T follicular helper cell (primary cell): ENCODE data around the gene OSBPL2.

Experiments used
- DNase-seq: peaks from one replicate; pipeline ENCODE4 v3.0.0-alpha.2; 2020; ENCODE audit warnings: low read depth

OSBPL2 gene

DNA sequence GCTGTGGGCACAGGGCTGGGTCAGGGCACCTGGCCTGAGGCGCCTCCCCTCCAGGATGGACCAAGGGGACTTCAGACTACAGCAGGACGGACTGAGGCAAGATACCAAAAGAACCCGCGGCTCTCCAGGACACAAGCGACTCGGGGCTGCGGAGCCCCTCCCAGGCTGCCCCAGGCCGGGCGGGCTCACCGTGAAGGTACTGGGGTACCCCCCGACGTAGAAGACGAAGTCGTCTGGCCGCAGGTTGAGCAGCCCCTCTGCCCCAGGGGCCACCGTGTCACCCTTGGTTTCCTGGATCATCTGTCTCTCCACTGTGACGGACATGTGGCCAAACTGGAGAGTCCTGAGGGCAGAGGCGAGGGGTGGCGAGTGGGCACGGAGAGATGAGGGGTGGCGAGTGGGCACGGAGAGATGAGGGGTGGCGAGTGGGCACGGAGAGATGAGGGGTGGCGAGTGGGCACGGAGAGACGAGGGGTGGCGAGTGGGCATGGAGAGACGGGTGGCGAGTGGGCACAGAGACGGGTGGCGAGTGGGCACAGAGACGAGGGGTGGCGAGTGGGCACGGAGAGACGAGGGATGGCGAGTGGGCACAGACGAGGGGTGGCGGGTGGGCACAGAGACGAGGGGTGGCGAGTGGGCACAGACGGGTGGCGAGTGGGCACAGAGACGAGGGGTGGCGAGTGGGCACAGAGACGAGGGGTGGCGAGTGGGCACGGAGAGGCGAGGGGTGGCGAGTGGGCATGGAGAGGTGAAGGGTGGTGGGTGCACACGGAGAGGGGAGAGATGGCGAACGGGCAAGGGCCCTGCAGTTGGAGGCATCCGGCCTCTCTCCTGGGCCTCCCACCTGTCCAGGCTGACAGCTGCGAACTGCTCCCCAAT lies 75.4 kb downstream of the OSBPL2 start:
- no peak for DNase-seq

DNA sequence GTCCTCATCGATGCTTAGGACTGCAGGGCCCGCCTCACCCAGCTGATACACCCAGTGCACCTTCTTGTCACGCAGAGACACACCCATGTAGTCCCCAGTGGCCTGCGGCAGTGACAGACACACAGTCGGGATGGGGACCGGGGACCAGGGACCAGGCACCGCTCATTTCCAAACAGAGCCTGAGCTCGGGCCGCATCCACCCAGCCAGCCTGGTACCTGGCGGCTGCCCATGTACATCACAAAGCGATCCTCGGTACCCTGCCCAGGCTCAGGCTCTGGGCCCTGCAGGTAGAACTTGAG lies 76.0 kb downstream of the OSBPL2 start:
- no peak for DNase-seq

GRCh38 chr20:62314711-62315302 lies 76.5 kb downstream of the OSBPL2 start:
- DNase-seq = no peak

DNA sequence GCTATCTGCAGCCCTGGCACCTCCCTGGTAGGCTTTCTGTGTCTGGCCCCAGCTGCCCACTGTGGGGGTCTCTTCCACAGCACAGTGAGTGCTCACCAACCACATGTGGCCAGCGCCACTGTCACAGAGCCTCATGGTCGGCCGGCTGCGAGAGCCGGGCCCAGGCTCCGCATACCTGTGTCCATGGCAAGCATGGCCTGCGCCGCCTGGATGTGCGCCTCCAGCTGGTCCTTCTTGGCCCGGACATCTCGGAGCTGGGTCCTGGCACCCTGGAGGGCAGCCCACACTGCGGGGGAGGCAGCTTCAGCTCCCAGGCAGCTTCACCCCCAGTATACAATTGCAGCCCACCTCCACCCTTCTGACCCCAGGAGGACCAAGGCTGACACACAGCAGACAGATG lies 77.5 kb downstream of the OSBPL2 start:
- no peak for DNase-seq

- DNase-seq = no peak
Observed at GRCh38 chr20:62316331-62317166, 78.2 kb downstream of the OSBPL2 start.

- no peak for DNase-seq
Observed at GRCh38 chr20:62317167-62317655, 78.9 kb downstream of the OSBPL2 start.

DNA sequence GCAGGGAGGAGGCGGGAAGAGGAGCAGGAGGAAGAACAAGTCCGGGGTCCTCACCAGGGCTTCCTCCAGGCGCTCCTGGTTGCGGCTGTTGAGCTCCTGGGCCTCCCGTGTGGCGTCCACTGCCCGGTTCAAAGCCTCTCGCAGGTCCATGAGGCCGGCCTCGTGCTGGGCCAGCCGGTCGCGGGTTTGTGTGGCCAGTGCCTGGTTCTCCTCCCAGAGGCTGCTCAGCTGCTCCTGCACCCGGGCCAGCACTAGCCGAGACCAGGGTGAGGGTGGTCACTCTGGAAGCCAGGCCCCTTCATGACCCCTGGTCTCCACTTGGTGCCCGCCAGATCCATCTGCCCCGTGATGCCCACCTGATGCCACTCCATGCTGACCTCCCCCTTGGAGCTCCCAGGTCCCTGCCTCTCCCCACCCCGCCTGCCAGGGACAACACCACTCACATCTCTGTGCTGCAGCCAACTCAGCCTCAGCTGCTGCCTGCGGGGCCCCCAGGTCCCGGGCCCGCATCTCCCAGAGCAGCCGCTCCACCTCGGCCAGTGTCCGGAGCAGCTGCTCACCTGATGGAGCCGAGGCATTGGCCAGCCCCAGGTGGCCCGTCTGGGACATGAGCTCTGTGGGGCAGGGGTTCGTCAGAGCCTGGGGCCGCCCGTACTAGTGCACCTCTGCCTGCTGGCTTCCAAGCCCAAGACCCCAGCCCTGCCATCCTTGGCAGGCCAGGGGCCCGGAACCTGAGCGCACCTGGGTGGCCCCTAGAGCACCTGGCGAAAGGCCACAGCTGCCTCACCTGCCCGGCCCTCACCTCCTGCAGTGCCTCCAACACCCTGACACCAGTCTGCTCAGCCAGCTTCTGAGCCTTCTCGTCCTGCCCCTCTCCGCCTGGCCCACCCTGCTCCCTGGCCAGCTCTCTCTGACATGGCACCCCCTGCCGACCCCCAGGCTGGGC lies 80.4 kb downstream of the OSBPL2 start:
- DNase-seq = no peak

DNA sequence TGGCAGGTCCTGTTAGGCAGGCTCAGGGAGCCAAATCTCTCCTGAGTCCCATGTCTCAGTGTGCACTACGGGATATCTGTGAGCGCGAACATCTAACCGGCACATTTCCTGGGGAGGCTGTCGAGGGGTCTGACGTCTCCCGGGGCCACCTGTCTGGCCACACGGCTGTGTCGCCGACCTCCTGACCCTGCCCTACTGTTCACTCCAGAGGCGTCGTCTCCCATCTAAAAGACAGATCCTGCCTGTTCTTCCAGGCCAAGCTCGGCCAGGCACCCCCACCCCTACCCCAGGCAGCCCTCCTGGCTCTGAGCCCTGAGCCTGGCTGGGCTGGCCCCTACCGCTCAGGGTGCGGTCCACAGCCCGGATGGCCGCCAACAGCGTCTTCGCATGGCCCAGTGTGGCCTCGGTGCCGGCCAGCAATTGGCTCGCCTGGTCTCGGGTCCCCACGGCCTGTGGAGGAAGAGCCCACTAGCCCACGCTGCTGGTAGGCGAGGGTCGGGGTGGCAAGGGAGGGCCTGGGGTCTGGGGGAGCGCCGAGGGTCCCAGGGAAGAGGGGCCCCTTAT lies 81.1 kb downstream of the OSBPL2 start:
- no peak for DNase-seq

DNA sequence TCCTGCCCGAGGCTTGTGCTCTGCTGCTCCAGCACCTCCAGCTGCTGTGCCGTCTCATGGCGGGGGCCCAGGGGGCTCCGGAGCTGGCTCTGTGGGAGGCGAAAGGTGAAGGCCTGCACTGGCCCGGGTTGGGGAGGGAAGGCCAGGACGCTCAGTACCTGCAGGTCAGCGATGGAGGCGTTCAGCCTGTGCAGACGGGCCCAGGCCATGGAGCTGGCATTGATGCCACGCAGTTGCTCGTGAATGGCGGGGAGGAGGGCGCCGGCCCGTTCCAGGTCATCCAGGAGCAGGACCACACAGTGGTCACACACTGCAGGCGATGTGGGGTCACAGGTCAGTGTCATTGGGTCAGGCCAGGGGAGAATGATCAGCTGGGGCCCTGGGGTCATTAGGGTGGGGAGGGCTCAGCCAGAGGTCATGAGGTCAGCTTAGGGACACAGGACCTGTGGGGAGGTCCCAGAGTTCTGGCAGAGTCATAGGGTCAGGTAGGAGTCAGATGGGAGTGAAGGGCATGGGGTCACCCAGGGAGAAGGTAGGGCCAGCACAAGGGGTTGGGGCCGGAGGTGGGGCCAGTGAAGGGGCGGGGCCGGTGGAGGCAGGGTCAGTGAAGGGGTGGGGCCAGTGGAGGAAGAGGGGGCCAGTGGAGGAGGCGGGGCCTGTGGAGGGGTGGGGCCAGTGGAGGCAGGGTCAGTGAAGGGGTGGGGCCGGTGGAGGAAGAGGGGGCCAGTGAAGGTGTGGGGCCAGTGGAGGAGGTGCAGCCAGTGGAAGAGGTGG lies 82.4 kb downstream of the OSBPL2 start:
- DNase-seq = no peak

- DNase-seq = no peak
Observed at GRCh38 chr20:62321521-62321948, 83.2 kb downstream of the OSBPL2 start.

- no peak for DNase-seq
Observed at GRCh38 chr20:62321975-62322374, 83.7 kb downstream of the OSBPL2 start.

GRCh38 chr20:62322492-62323041 lies 84.2 kb downstream of the OSBPL2 start:
- DNase-seq = no peak

- DNase-seq = no peak
Observed at GRCh38 chr20:62323146-62323979, 85.0 kb downstream of the OSBPL2 start.

DNA sequence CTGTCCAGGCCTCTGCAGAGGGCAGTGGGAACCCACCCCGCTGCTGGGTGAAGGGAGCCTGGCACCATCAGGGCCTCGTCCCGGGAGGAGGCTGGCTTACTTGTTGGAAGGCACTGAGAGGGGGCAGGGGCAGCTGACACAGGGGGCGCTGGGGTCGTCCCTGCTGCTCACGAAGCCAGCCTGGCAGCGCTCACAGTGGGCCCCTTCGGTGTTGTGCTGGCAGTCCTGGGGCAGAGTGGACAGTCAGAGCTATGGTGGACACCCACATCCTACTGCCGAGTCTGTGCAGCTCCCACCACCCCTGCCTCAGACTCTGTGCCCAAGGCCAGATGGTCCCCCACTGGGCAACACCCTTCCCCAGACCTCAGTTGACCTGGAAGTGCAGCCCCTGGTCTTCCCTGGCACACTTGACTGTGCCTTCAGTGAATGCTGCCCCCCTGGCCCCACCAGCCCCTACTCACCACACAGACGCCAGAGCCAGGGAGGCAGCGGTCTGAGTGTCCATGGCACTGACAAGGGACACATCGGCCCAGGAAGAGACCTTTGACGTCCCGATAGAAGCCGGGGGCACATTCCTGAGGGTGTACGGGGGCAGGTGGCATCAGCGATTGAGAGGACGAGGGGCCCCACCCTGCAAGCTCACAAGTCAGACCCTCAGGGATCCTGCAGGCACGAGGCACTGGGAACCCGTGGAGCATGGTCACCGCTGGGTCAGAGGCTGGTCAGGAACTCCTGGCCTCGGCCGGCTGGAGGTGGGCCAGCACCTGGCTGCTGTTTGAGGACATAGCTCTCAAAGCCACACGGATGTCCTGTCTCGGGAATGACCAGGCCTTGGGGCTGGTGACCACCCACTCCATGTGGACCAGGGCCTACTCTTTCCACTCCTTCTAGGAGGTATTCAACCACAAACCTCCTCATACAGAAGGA lies 85.9 kb downstream of the OSBPL2 start:
- DNase-seq = no peak

DNA sequence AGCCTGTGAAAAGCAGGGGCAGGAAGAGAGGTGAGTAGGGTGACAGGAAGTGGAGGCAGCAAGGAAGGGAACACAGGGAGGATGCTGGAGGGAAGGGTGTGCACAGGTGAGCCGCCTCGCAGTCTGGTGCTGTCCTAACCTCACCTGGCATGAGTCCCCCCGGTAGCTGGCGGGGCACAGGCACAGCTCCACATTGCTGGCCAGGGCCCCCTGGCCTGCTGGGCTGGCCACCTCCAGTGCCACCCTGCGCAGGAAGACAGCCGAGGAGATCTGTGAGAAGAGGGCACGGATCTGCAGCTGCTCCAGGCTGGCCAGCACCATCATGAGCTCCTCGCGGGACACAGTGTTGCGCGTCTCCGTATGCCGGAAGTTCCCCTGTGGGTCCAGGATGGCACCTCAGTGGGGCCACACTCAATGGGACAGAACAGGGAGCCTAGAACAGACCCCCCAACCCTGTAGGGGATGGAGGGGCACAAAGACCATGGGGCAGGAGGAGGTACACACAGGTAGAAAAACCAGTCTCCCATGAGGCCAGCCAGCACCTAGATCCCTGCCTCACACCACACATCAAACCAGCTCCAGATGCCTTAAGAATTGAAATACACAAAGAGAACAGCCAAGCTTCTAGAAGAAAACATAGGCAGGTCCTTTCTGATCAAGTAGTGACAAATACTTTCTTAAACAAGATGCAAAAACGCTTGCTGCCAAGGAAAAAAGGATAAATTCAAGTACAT lies 87.0 kb downstream of the OSBPL2 start:
- DNase-seq = no peak

DNA sequence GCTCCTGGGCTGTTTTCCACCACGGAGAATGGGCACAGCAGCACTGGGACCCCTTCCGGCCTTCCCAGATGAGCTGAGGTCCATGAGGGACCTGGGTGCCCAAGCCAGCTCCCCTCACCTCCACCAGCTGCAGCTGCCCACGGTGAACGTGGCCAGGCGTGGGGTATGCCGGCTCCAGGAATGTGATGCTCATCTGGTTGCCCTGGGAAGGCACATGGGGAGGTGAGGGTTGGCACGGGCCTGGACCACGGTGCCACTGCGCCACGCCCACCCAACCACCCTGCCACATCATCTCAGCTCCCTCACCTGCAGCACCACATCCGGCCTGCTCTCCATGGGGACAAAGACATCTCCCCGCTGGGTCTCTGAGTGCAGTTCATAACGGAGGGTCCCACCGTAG lies 88.2 kb downstream of the OSBPL2 start:
- DNase-seq = no peak
